GM18909 (cell line): ENCODE results near the gene LCN10.
"Not testable (repeated sequence)": the region's sequence is repeated elsewhere in the genome, so short reads cannot be mapped to it uniquely, and the experiment has no call there.

ENCODE experiments used
- ATAC-seq: cut with Tn5 transposase; IDR thresholded peaks from one replicate; pipeline ENCODE4 v1.9.1; 2021; ENCODE audit warnings: mild to moderate bottlenecking; ENCODE audit not compliant: unreplicated experiment, poor library complexity

The LCN10 gene

DNA sequence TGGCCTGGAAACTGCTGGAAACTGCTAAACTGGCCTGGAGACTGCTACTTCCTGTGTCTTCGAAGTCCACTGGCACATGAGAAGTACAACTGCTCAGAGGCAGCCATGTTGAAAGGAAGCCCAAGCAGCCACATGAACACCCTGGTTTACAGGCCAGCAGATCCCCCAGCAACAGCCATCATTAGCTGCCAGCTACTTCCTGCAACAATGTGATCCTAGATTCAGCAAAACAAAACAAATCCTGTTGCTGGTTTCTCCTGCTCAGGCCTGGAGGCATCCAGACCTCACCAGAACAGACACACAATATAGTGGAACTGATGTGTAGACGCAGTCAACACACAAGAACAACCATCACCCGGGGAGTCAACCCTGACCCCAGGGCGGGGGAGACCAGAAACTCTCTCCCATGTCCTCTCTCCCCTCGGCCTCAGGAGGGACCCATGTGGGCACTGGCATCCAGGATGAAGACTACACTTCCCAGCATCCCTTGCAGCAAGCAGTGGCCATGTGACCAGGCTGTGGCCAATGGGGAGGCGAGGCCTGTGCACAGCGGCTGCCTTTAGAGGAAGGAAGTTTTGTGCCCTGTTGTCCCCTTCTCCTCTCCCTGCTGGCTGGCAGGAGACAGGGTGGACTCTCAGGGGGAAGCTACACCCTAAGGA, 30.8 kb upstream of the LCN10 start:
- ATAC-seq, result no peak

DNA sequence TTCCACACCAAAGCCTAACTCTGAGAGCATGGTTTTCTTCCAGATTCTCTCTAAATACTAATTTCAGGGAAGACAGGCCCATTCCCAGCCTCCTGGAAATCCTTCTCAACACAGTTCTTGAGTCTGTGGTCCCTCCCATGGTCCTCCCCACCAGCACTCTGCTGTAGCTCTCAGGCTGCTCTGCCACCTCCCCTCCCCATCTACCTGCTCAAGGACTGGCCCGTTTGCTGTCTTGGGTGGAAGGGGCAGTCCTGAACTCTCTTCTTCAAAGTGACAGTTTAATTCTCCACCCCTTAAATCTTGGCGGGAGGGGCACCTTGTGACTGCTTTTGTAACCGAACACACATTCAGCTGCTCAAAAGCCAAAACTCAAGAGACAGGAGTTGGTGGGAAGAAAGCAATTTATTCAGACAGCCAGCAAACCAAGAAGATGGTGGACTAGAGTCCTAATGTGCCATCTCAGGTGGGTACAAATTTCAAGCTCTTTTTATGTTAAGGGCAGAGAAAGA, 29.2 kb upstream of the LCN10 start:
- ATAC-seq, result no peak

- ATAC-seq, result no peak
Observed at GRCh38 chr9:136769710-136770191, 27.0 kb upstream of the LCN10 start.

GRCh38 chr9:136766410-136767120, 23.8 kb upstream of the LCN10 start:
- not testable (repeated sequence) for ATAC-seq

- ATAC-seq, result not testable (repeated sequence)
Observed at GRCh38 chr9:136765745-136766409, 23.1 kb upstream of the LCN10 start.

DNA sequence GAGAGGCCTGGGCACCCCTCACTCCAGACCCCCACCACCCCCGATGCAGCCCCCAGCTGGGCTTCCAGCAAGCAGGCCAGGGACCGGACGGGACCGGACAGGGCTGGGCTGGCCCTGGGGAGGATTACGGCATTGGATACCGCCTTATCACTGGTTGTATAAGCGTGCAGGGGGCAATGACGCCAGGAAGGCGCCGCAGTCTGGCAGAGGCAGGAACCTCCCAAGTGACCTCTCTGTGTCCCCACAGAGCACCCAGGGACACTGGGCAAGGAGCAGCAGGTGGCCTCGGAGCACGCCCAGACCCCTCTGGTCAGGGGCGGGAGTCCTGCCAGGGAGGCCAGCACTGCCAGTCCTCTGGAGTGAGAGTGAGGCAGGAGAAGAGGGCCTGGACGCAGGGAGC, 22.3 kb upstream of the LCN10 start:
- ATAC-seq, result no peak

GRCh38 chr9:136764301-136764891, 21.7 kb upstream of the LCN10 start, which contains the start of gene LCN15:
Gene LCN15 (minus strand): TSS chr9:136764518. CDS start chr9:136764488, 30 bp downstream.
- ATAC-seq, result no peak

GRCh38 chr9:136763649-136764035, 20.9 kb upstream of the LCN10 start:
- ATAC-seq, result no peak

DNA sequence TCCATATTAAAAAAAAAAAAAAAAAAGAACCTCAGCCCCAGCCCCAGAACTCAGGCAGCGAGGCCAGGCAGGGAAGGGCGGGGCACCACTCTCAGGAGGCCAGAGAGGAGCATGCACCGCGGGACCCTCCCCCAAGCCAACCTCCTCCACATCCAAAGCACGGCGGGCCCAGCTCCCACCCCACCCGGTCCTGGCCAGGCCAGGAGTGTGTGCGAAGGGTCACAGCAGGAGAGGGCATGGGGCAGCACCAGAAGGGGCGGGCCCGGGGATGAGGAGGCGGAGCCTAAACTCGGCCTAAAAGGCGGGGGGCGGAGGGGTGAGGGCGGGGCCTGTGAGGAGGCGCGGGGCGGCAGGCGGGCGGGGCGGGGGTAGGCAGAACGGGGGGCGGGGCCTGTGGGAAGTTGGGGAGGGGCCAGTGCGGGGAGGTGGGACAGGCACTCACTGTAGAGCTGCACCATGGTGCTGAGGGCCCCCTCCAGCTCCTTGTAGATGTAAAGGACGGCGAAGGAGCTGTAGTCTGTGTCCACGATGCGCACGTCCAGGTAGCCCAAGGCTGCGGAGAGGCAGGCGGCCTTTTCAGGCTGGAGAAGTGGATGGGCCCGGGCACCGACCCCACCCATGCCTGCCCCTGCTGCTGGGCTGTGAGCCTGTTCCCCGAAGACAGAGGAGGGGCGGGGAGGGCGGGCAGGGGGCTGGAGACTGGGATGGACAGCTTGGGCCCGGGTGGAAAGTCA, 20.3 kb upstream of the LCN10 start:
- ATAC-seq, result no peak

DNA sequence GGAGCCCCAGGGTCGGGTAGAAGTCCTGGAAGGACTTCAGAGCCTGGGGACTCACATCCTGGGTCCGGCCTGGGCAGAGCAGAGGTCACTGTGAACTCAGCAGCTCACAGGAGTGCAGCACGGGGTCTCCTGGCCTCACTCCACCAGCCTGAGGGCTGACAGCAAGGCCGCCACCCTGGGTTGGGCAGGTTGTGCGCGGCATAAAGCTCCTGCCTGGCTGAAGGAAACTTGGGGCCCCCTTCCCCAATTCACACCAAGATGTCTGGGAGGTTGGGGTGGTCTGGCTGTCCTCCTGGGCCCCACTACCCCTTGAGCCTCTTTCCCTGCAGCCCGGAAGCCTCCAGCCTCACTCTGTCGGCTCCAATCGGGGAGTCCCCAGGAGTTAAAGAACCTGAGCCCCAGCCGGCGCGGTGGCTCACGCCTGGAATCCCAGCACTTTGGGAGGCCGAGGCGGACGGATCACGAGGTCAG, 19.5 kb upstream of the LCN10 start:
- ATAC-seq, result no peak

- no peak for ATAC-seq
Observed at GRCh38 chr9:136761545-136761981, 18.8 kb upstream of the LCN10 start.

DNA sequence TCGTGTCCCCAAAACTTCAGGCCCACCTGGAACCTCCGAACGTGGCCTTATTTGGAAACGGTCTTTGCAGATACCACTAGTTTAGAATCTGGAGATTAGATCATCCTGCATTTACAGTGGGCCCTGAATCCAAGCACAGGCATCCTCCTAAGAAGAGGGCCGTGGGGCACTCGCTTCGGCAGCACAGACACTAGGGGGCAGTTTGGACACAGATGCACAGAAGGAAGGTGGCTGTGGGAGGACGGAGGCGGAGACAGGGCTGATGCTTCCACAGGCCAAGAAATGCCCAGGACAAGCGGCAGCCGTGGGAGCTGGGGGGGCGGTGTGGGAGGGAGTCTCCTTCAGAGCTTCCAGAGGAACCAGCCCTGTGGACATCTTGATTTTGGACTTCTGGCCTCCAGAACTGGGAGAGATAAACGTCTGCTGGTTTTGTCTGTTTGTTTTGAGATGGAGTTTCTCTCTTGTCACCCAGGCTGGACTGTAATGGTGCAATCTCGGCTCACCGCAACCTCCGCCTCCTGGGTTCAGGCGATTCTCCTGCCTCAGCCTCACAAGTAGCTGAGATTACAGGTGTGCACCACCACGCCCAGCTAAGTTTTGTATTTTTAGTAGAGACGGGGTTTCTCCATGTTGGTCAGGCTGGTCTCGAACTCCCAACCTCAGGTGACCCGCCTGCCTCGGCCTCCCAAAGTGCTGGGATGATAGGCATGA, 18.2 kb upstream of the LCN10 start:
- ATAC-seq, result not testable (repeated sequence)

- ATAC-seq, result no peak
Observed at GRCh38 chr9:136760424-136760823, 17.7 kb upstream of the LCN10 start.

DNA sequence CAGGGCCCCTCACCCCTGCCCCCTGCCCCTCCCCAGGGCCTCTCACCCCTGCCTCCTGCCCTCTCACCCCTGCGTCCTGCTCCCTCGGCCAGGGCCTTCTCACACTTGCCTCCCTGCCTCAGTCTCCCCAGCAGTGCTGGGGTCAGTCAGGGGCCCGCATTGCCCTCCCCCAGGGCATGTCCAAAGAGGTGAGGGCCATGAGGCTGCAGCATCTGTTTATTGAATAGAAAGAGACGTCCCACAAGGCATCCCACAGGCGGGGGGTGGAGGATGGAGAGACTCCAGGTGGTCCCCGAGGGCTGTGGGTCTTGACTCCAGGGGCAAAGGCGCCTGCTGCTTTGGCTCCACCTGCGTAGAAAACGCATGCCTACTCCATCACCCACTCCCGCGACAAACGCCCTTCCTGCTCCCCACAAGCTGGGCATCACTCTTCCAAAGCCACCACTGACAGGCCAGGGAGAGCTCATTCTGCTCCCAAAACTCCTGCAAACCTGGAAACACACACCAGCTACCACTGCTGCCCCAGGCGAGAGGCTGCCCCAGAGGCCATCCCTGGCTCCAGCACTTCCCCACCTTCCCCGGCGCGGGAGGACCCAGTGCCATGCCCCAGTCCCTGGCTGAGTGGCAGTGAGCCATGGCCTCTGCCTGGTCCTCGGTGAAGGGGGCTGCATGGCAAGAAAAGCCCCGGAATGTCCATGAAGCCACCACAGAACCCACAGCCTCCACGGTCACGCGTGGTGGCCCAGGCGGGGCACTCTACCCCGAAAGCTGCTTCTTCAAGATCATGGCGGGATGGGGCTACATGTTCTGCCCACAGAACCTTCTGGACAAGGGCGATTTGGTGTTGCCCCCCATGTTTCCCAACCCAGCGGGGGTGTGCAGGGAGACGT, 16.9 kb upstream of the LCN10 start:
- ATAC-seq, result no peak

DNA sequence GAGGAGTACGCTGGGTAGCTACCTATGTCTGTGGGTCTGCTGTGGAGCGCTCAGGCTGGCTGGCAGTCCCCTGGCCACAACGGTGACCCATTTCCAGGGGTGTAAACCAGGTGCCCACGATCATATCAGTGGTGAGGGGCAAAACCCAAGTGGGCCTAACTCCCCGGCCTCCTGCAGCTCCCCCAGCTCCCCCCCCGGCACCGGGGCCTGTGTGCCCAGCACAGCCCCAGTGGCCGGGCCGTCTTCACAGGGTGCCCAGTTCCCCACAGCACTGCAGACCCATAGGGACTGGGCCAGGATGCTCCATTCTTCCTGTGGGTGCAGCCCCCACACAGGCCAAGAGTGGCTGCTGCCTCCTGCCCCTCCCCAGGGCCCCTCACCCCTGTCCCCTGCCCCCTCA, 16.3 kb upstream of the LCN10 start:
- no peak for ATAC-seq

GRCh38 chr9:136757751-136758140, 15.0 kb upstream of the LCN10 start:
- ATAC-seq, result no peak

DNA sequence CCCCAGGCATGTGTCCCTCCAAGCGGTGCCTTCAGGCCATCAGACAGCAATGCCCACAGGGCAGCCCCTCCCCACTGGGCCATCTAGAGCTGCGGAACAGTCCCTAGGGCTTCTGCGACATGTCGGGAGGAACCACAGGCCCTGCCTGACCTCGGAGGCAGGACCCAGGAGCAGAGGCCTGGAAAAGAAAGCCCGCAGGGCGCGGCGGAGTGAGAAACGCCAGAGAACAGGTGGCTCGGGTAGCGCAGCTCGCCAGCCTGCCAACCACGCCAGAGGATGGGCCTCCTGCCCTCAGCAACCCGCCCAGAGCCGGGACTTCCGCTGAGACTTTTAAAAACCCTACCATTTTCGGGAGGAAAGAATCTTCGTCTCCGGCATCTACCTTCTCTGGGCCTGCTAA, 14.6 kb upstream of the LCN10 start:
- ATAC-seq, result no peak

- ATAC-seq, result no peak
Observed at GRCh38 chr9:136756836-136757235, 14.1 kb upstream of the LCN10 start.
